Sigmoid colon (tissue), 7 donors: ENCODE data around the gene SKAP1. TPM values are rescaled to one million over a fixed set of nuclear protein-coding genes. Genes with fewer than 3 reads are reported as not detected.
A peak's percentile ranks its signal among the peaks of the same experiment; 100 is the strongest.

Source experiments
- DNase-seq: peaks from one replicate; pipeline ENCODE4 v3.0.0-alpha.2; 2019
- H3K27ac ChIP-seq, 4 donors: fragments of 200-600 bp; sonication (generic); one replicate each; pipeline ENCODE4 v1.5.1; 2016 to 2019; ENCODE audit warnings: mild to moderate bottlenecking in 1 of 4
- H3K27me3 ChIP-seq, 3 donors: fragments of 200-600 bp; sonication (generic); one replicate each; pipeline ENCODE4 v1.5.1; 2019; ENCODE audit warnings: mild to moderate bottlenecking in 1 of 3
- H3K36me3 ChIP-seq, 4 donors: fragments of 200-600 bp; sonication (generic); one replicate each; pipeline ENCODE4 v1.5.1; 2016 to 2019
- H3K4me1 ChIP-seq, 4 donors: fragments of 200-600 bp; sonication (generic); one replicate each; pipeline ENCODE4 v1.5.1; 2017 to 2019
- H3K4me3 ChIP-seq, 4 donors: fragments of 200-600 bp; sonication (generic); one replicate each; pipeline ENCODE4 v1.5.1; 2017 to 2019; ENCODE audit warnings: mild to moderate bottlenecking in 2 of 4, moderate library complexity in 1 of 4
- H3K9me3 ChIP-seq, 4 donors: fragments of 200-600 bp in 3 of 4; sonication (generic) in 3 of 4; one replicate each; pipeline versions ENCODE4 v1.5.1 to v1.6.1; 2013 to 2019
- CTCF ChIP-seq, 4 experiments: fragments of 450-650 bp in 3 of 4; fragments of 200-600 bp in 1 of 4; IDR thresholded peaks; one replicate each; pipeline ENCODE4 v1.5.1; 2016 to 2019; ENCODE audit warnings: antibody characterized with exemption in 4 of 4, mild to moderate bottlenecking in 3 of 4, moderate library complexity in 2 of 4
- EP300 ChIP-seq, 4 donors: sonication (generic); formaldehyde crosslinking; IDR thresholded peaks; one replicate each; pipeline ENCODE4 v1.6.1; 2017; ENCODE audit warnings: antibody characterized with exemption in 4 of 4
- POLR2A ChIP-seq, 2 donors: fragments of 450-650 bp; IDR thresholded peaks; one replicate each; pipeline ENCODE4 v1.6.1; 2016; ENCODE audit warnings: antibody characterized with exemption in 2 of 2, mild to moderate bottlenecking in 2 of 2, moderate library complexity in 2 of 2
- POLR2AphosphoS5 ChIP-seq, 4 donors: sonication (generic); formaldehyde crosslinking; IDR thresholded peaks; one replicate each; pipeline ENCODE4 v1.6.1; 2017; ENCODE audit warnings: antibody characterized with exemption in 4 of 4
- WGBS, 2 donors: extraction: QIAGEN DNeasy Blood & Tissue Kit; methylation state at CpG; one replicate each; pipeline ENCODE4 v1.1.7; 2013; 5-methylcytosine and 5-hydroxymethylcytosine counted together
- intact Hi-C: fragments of 100-400 bp; cut with DNase I; formaldehyde crosslinking; loops from one replicate; pipeline ENCODE4 v1.15.1; 2023
- polyA plus RNA-seq, 3 donors: library from polyadenylated mRNA; stranded (reverse); fragments of 200-250 nt; gene quantifications; one replicate each; pipeline ENCODE4 v1.2.3, GENCODE V29; 2013
- total RNA-seq, 4 donors: library from RNA; depleted of rRNA; stranded (reverse); fragments of >200 nt; gene quantifications; one replicate each; pipeline ENCODE4 v1.1.0, GENCODE V29; 2016
- donor health status: healthy with polysubstance abuse.
- donor health status: Bipolar disorder and iron deficiency.
- donor health status: healthy.

Gene SKAP1
- total and polyA plus RNA-seq, 7 donors: 0.36 to 10.3 (median 1.4) TPM; not detected in 1

GRCh38 chr17:48113201-48113676 lies 316.8 kb downstream of the SKAP1 start:
- Histone ChIP-seq H3K9me3 (no peaks in the 10 kb centered on the region), H3K4me1 (peaks cover 0 to 22% (median 13%) of the 10 kb centered on the region in 4 donors), H3K27ac (no peak overlapping the region), H3K27me3 (no peaks in the 10 kb centered on the region), H3K36me3 (peaks cover 0 to 55% (median 13%) of the 10 kb centered on the region in 4 donors), H3K4me3 (no peak overlapping the region)
- DNase-seq: no peak
- peak in 1 of 4 donors; percentile 15 for TF ChIP-seq POLR2AphosphoS5 (IDR thresholded peaks at IDR 0.05)
- TF ChIP-seq CTCF (IDR thresholded peaks at IDR 0.05): no peak
- intact Hi-C loops: no loop called here
- whole genome bisulfite sequencing, 2 donors: 53 to 87% methylated on average over 5 of the region's 5 CpGs

DNA sequence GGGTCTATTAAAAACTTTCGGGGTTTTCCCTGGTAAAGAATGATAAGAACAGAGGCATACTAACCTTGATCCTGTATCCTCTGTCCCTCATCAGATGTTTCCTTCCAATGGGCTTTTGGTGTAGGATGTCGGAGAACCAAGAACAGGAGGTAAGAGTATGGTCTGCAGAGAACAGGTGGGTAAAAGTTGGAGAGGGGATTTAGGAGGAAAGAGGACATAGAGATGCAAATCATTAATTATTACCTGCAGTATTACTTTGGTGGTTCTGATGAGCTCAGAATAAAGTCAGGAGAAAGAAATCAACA lies 318.1 kb downstream of the SKAP1 start:
- Histone ChIP-seq H3K9me3 (no peaks in the 10 kb centered on the region), H3K27ac (no peak overlapping the region), H3K4me3 (no peak overlapping the region), H3K36me3 (peaks cover 0 to 41% (median 6%) of the 10 kb centered on the region in 4 donors), H3K27me3 (no peaks in the 10 kb centered on the region), H3K4me1 (peaks cover 0 to 26% (median 16%) of the 10 kb centered on the region in 4 donors)
- no peak for TF ChIP-seq CTCF (IDR thresholded peaks at IDR 0.05)
- no peak for TF ChIP-seq POLR2A (IDR thresholded peaks at IDR 0.05)
- TF ChIP-seq EP300 (IDR thresholded peaks at IDR 0.05): no peak
- TF ChIP-seq POLR2AphosphoS5 (IDR thresholded peaks at IDR 0.05): no peak
- WGBS, 2 donors: 71 to 94% methylated on average over 2 of the region's 2 CpGs
- intact Hi-C loops: no loop called here
- DNase-seq: no peak

GRCh38 chr17:48110761-48111160 lies 319.3 kb downstream of the SKAP1 start:
- TF ChIP-seq EP300 (IDR thresholded peaks at IDR 0.05) (no peak), POLR2AphosphoS5 (IDR thresholded peaks at IDR 0.05) (no peak), POLR2A (IDR thresholded peaks at IDR 0.05) (no peak), CTCF (IDR thresholded peaks at IDR 0.05) (no peak)
- intact Hi-C loops: no loop called here
- H3K27ac ChIP-seq: no peak overlapping the region
- WGBS, 2 donors: 76 to 82% methylated on average over 9 of the region's 9 CpGs
- H3K36me3 ChIP-seq: peaks cover 0 to 30% (median 3%) of the 10 kb centered on the region in 4 donors
- H3K4me3 ChIP-seq: no peak overlapping the region
- H3K4me1 ChIP-seq: peaks cover 0 to 29% (median 18%) of the 10 kb centered on the region in 4 donors
- no peaks in the 10 kb centered on the region for H3K9me3 ChIP-seq
- DNase-seq: no peak
- H3K27me3 ChIP-seq: no peaks in the 10 kb centered on the region

DNA sequence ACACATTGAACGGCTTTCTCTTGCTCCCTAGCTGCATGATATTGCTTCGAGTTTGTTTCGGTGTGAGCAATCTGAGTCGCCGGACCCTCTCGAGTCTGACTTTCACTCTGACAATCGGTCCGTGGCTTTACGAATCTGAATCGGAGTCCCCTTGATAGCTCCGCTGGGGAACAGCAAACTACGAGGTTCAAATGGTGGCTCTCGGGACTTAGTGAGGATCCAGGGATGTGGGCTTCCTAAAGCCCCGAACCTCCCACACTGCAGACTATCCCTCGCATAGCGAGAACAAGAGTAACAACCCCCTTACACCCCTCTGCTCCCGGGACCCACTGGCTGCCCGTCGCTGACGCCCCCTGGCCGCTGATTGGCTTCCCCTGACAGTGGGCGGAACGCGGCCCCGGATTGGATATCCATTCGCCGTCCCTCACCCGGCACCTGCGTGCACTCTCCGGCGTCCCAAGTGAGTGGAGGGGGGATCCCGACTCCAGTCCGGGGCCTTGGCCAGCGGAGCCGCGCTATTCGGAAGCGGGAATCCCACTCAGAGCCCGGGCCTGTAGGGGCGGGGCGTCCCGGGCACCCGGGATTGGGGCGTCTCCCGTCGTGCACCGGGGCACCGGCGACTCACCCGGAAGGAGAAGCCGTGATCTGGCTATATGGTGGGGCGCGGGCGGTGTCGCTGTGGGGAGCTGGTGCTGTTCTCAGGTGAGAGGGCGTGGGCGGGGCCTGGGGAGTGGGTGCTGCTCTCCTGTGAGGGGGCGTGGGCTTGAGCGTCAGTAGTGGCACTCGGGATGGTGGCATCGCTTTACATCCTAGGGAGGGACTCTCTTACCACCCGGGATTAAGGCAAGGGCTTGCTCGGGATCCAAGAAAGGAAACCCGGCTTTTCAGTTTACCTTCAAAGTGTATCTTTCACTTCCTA lies 322.6 kb downstream of the SKAP1 start, which contains the start of gene SNX11:
Gene SNX11, plus strand, starts transcription at position 630 of the 919 bp plus-strand sequence. CDS start 4,278 bp downstream, outside the sequence.
- Histone ChIP-seq H3K4me1 (peaks cover 0 to 29% (median 18%) of the 10 kb centered on the region in 4 donors), H3K27ac (peak within 1 kb of the TSS; percentile 89 to 98 (median 95)), H3K36me3 (peaks cover 0 to 1% (median 0%) of the 10 kb centered on the region in 4 donors), H3K9me3 (no peaks in the 10 kb centered on the region), H3K27me3 (no peaks in the 10 kb centered on the region), H3K4me3 (peak within 1 kb of the TSS; percentile 74 to 86 (median 81))
- intact Hi-C loops: no loop called here
- DNase-seq: peak; percentile 94
- WGBS, 2 donors: 0 to 1% methylated on average over 64 of the region's 64 CpGs
- TF ChIP-seq POLR2AphosphoS5 (IDR thresholded peaks at IDR 0.05): peak; percentile 67 to 88 (median 75)
- TF ChIP-seq EP300 (IDR thresholded peaks at IDR 0.05): peak in 1 of 4 donors; percentile 24
- no peak for TF ChIP-seq CTCF (IDR thresholded peaks at IDR 0.05)
- peak; percentile 39 to 45 for TF ChIP-seq POLR2A (IDR thresholded peaks at IDR 0.05)
